ENCODE measurements around the gene DIO3. TPM values are rescaled to one million over a fixed set of nuclear protein-coding genes. Genes with fewer than 3 reads are reported as not detected.

Gene DIO3
- total RNA-seq, 1 experiment from 2014 or later, result 4.9 TPM

GRCh38 chr14:101512376-101512695 is 49.0 kb upstream of the DIO3 start:
- TF ChIP-seq EZH2phosphoT487 (IDR thresholded peaks at IDR 0.05; ENCODE audit: borderline replicate concordance, low read length) (no peak), EZH2 (IDR thresholded peaks at IDR 0.05; ENCODE audit: low read length, unreplicated experiment) (no peak)
- H3K4me2 ChIP-seq (ENCODE audit: low read length), result no peak overlapping the region
- H3K4me3 ChIP-seq (ENCODE audit: low read length), result no peak overlapping the region
- H3K9me2 ChIP-seq (replicated peaks; ENCODE audit: low read length), result no peaks in the 10 kb centered on the region
- ChIA-PET POLR2A (ENCODE audit: unreplicated experiment) (no interaction called here), CTCF (no interaction called here)
- H3K36me3 ChIP-seq (ENCODE audit: low read depth, low read length), result no peaks in the 10 kb centered on the region
- H3K79me2 ChIP-seq (ENCODE audit: low read length), result no peaks in the 10 kb centered on the region
- no peak overlapping the region for H3K9ac ChIP-seq (ENCODE audit: low read length)
- ATAC-seq (no peak), DNase-seq (no peak)
- H3K27me3 ChIP-seq (ENCODE audit: low read length), result no peaks in the 10 kb centered on the region
- intact Hi-C loops (cut with micrococcal nuclease), result no loop called here
- no peaks in the 10 kb centered on the region for H3K4me1 ChIP-seq (ENCODE audit: insufficient read depth, low read length)
- H4K20me1 ChIP-seq (ENCODE audit: low read length), result no peaks in the 10 kb centered on the region
- no peaks in the 10 kb centered on the region for H3F3A ChIP-seq (ENCODE audit: low read length, unreplicated experiment)
- BruUV-seq (replicated peaks), result no TSS peak
- no peak overlapping the region for H3K27ac ChIP-seq (ENCODE audit: low read length)
- H3K9me3 ChIP-seq (ENCODE audit: low read length), result no peaks in the 10 kb centered on the region
- H2AFZ ChIP-seq (ENCODE audit: low read length), result no peak overlapping the region

- no peaks in the 10 kb centered on the region for H3K27me3 ChIP-seq (ENCODE audit: low read length)
- no peak overlapping the region for H3K4me3 ChIP-seq (ENCODE audit: low read length)
- intact Hi-C loops (cut with micrococcal nuclease), result no loop called here
- no peaks in the 10 kb centered on the region for H3K9me3 ChIP-seq (ENCODE audit: low read length)
- ChIA-PET POLR2A (ENCODE audit: unreplicated experiment) (no interaction called here), CTCF (no interaction called here)
- no peaks in the 10 kb centered on the region for H3K79me2 ChIP-seq (ENCODE audit: low read length)
- H4K20me1 ChIP-seq (ENCODE audit: low read length), result no peaks in the 10 kb centered on the region
- H3K9ac ChIP-seq (ENCODE audit: low read length), result no peak overlapping the region
- no peaks in the 10 kb centered on the region for H3K4me1 ChIP-seq (ENCODE audit: insufficient read depth, low read length)
- no TSS peak for BruUV-seq (replicated peaks)
- no peak for ATAC-seq
- H3K27ac ChIP-seq (ENCODE audit: low read length), result no peak overlapping the region
- no peak overlapping the region for H3K4me2 ChIP-seq (ENCODE audit: low read length)
- H2AFZ ChIP-seq (ENCODE audit: low read length), result no peak overlapping the region
- DNase-seq, result no peak
- H3K9me2 ChIP-seq (replicated peaks; ENCODE audit: low read length), result no peaks in the 10 kb centered on the region
- no peaks in the 10 kb centered on the region for H3F3A ChIP-seq (ENCODE audit: low read length, unreplicated experiment)
- TF ChIP-seq EZH2phosphoT487 (IDR thresholded peaks at IDR 0.05; ENCODE audit: borderline replicate concordance, low read length) (no peak), EZH2 (IDR thresholded peaks at IDR 0.05; ENCODE audit: low read length, unreplicated experiment) (no peak), CTCF (conservative IDR thresholded peaks at IDR 0.05; ENCODE audit: low read depth, low read length) (no peak)
- no peaks in the 10 kb centered on the region for H3K36me3 ChIP-seq (ENCODE audit: low read depth, low read length)
These were observed 47.2 kb upstream of the DIO3 start for GRCh38 chr14:101514136-101514535.

- Histone ChIP-seq H3F3A (ENCODE audit: low read length, unreplicated experiment) (no peaks in the 10 kb centered on the region), H3K36me3 (ENCODE audit: low read depth, low read length) (no peaks in the 10 kb centered on the region), H3K27me3 (ENCODE audit: low read length) (no peaks in the 10 kb centered on the region), H3K9ac (ENCODE audit: low read length) (no peak overlapping the region), H3K9me2 (replicated peaks; ENCODE audit: low read length) (no peaks in the 10 kb centered on the region), H4K20me1 (ENCODE audit: low read length) (no peaks in the 10 kb centered on the region), H2AFZ (ENCODE audit: low read length) (no peak overlapping the region), H3K4me1 (ENCODE audit: insufficient read depth, low read length) (no peaks in the 10 kb centered on the region), H3K9me3 (ENCODE audit: low read length) (no peaks in the 10 kb centered on the region), H3K4me3 (ENCODE audit: low read length) (no peak overlapping the region), H3K27ac (ENCODE audit: low read length) (no peak overlapping the region), H3K79me2 (ENCODE audit: low read length) (no peaks in the 10 kb centered on the region), H3K4me2 (ENCODE audit: low read length) (no peak overlapping the region)
- POLR2A ChIA-PET (ENCODE audit: unreplicated experiment), result no interaction called here
- no peak for DNase-seq
- intact Hi-C loops (cut with micrococcal nuclease), result no loop called here
- no peak for ATAC-seq
- CTCF ChIA-PET, result no interaction called here
- BruUV-seq (replicated peaks), result no TSS peak
- TF ChIP-seq EZH2phosphoT487 (IDR thresholded peaks at IDR 0.05; ENCODE audit: borderline replicate concordance, low read length) (no peak), EZH2 (IDR thresholded peaks at IDR 0.05; ENCODE audit: low read length, unreplicated experiment) (no peak), CTCF (conservative IDR thresholded peaks at IDR 0.05; ENCODE audit: low read depth, low read length) (no peak)
These were observed 44.9 kb upstream of the DIO3 start for GRCh38 chr14:101516401-101516800.
